ENCODE data around the gene BORA.
"Not testable (repeated sequence)": the region's sequence is repeated elsewhere in the genome, so short reads cannot be mapped to it uniquely, and the experiment has no call there.

The BORA gene

DNA sequence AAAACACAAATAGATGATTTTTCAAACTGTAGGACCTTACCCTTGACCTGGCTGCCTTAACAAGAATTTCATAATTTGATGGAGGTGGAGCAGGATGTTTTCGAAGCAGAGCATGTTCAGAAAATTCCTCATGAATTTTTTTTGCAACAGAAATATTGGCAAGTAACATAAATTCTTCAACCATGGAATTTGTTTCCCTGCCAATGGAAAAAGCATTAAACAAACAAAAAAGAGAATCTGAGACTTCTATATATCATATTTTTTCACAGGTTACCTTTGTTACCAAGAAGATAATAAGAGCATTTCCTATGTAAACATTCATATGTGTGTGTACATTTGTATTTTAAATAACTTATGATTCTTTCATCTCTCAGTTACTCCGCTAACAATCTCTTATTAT, 35.7 kb downstream of the BORA start:
- no peak for DNase-seq (ENCODE audit: low read depth)

DNA sequence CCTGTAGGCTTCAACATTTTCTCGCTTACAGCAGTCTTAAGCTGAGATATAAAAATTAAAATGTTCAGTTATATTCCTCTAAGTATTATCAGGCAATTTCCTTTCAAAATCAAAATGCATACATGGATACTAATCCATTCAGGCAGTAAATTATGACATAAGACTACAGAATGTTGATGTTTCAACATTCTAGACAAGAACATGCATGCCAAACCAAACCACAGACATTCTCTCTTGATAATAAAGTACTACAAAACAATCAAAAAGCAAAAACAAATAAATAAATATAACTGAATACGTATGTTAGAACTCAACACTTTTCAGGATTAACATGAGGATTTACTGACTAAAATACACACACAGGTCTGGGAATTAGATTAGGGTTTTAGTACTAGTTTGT, 46.3 kb downstream of the BORA start:
- peak; percentile 91 for DNase-seq (ENCODE audit: low read depth)

DNA sequence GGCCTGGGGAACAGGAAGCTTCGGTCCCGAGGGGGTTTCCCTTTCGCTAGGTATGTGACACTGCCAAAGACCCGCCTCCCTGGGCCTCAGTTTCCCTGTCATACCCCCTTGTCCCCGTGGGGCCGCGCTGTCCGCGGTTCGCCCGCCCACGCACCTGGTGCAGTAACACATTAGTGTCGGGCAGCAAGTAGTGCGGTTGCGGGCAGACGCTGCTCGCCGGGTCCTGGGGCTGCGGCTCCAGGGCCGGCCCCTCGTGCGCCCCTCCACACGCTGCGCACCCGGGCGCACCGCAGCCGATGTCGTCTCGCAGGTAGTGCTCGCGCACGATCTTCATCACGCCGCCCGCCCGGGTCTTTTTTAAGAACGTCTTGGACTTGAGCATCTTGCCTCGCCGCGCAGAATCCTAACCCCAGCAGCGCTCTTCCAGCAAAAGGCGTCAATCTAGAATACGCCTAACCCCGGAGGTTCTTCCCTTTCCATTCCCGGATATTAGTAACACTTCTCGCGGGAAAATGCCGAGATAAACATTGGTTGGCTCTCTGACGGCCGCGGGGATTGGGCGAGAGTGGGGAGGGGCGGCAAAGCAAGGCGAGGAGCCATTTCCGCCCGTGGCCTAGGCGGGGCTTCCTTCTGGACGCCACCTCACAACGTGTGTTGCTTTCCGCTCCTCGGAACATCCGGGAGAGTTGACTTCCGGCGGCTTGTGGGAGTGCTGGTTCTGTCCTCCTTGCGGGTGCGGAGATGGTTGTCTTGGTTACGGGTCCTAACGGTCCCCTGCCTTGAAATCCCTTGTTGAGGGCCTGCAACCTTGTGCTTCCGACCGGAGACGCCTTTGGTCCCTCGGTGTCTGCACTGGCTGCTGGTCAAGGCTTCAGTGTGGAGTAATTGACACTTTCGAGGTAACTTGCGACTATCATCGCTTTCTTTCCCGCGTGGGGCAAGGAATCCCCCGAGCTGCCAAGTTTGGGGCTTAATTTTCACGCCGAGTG, 54.0 kb downstream of the BORA start, which contains the start of the genes DIS3 and PIBF1:
TSS of gene DIS3 (minus strand) at position 450 of the 989 bp plus-strand sequence. CDS start at position 382, 68 bp downstream.
TSS of gene PIBF1 (plus strand) at position 683 of the 989 bp plus-strand sequence. CDS start 1,337 bp downstream, outside the sequence.
- peak; percentile 98 for DNase-seq (ENCODE audit: low read depth)

DNA sequence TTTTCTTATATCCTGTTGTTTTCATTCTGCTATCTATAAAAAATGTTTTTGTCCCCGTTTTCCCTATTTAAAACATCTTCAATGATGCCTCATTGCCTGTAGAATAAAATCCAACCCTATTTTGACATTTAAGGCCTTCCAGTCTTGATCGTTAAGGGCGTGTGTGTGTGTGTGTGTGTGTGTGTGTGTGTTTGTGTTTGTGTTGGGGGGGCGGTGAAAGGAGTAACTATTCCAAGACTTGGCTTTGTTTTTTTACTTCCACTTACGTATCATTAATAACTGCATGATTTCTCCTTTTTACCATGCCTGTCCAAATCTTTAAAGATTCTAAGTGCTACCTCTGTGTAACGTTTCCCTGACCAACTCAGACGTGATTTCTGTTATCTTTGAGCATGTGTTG, 55.0 kb downstream of the BORA start:
- DNase-seq (ENCODE audit: low read depth): peak; percentile 26

DNA sequence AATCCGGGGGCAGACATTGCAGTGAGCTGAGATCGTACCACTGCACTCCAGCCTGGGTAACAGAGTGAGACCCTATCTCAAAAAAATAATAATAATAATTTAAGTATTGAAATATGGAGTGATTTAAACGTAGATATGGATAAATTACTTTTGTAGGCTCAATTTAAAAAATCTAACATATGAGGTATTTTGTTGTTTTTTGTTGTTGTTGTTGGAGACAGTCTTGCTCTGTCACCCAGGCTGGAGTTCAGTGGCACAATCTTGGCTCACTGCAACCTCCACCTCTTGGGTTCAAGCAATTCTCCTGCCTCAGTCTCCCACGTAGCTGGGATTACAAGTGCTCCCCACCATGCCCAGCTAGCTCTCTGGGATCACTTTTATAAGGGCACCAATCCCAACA, 57.0 kb downstream of the BORA start:
- not testable (repeated sequence) for DNase-seq (ENCODE audit: low read depth)

DNA sequence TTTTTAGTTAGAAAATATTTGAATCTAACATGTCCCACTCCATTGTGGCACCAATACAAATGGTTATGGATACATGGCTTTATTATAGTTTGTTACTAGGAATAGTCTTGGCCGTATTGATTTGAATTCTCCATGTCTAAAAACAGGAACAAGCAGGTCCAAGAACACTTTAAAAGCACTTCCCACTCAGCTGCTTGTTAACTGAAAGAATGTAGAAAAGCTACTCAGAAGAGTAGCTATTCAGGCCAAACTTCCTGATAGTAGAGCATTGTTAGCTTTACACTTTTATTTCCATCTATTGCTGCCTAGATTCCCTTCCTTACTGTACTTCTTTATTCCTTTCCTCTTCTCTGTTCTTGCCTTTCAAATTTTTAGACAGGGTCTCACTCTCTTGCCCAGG, 61.1 kb downstream of the BORA start:
- no peak for DNase-seq (ENCODE audit: low read depth)

DNA sequence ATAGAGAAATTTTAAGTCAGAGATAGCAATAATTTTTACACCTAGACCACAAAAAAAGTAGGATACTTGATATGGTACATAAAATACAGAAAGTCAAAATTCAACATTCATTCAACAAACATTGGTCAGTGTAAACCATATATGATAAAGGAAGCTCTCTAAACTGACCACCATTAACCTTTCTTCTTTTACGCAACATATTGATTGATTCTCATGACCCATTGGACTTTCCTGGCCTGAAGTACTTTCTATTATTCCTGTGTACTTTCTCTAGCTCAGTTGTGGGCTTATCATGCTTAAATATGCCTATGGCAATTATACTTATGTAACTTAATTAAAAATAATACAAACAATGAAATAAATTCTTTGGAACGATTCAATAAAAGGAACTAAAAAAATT, 64.9 kb downstream of the BORA start:
- no peak for DNase-seq (ENCODE audit: low read depth)

DNA sequence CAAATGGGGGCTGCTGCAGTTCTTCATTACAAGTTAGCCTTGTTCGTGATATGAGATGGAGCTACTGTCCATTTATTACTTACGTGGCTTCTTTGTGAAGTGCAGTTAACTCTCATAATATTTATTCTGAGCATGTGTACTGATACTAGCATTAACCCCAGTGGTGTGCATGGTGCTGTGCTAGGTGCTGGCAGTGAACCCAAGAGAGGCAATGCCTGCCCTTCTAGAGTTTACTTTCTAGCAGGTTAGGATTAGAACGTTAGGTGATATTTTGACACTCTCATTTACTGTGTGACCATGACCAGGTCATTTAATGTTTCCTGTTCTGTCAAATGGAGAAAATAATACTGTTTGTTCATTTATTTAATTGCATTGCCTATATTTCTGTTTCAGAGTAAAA, 71.1 kb downstream of the BORA start:
- no peak for DNase-seq (ENCODE audit: low read depth)

DNA sequence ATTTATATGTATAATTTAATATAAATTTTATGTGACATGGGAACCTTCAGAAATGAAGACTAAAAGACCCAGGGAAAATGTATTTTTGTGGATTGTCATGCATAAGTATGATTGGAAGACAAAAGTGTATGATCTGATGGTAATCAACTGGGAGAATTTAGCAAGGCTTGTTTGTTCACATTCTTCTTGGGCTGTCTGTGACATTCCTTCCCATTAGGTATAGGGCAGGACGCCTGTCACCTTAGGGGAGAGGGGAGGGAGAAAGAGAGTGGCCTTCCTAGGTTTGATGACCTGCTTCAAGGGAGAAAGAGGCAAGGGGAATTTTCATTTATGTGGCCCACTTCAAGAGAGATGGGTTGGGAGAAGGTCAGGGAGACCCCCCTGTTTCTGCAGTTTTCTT, 76.6 kb downstream of the BORA start:
- no peak for DNase-seq (ENCODE audit: low read depth)

Measured in amniotic epithelial cell (primary cell).